NCI-H82 (cell line): ENCODE data around the gene ALKBH5.

Source experiments
- DNase-seq: peaks from one replicate; lab custom pipeline; 2025; lab: John Stamatoyannopoulos, UW

The ALKBH5 gene

GRCh38 chr17:18245038-18245776 is 61.6 kb downstream of the ALKBH5 start:
- DNase-seq, result no peak

GRCh38 chr17:18246109-18246725 is 62.6 kb downstream of the ALKBH5 start:
- no peak for DNase-seq

GRCh38 chr17:18246880-18247612 is 63.4 kb downstream of the ALKBH5 start:
- peak; percentile 92 for DNase-seq

- no peak for DNase-seq
Observed at GRCh38 chr17:18247613-18248001, 64.0 kb downstream of the ALKBH5 start.

GRCh38 chr17:18248300-18248731 is 64.7 kb downstream of the ALKBH5 start:
- DNase-seq, result peak; percentile 92

GRCh38 chr17:18248811-18249210 is 65.2 kb downstream of the ALKBH5 start:
- no peak for DNase-seq

GRCh38 chr17:18250259-18250658 is 66.6 kb downstream of the ALKBH5 start:
- DNase-seq, result no peak

GRCh38 chr17:18250708-18251107 is 67.1 kb downstream of the ALKBH5 start:
- no peak for DNase-seq

- DNase-seq, result no peak
Observed at GRCh38 chr17:18251204-18251603, 67.6 kb downstream of the ALKBH5 start.

- DNase-seq, result no peak
Observed at GRCh38 chr17:18252160-18252559, 68.5 kb downstream of the ALKBH5 start.

- no peak for DNase-seq
Observed at GRCh38 chr17:18253187-18253884, 69.7 kb downstream of the ALKBH5 start.

- no peak for DNase-seq
Observed at GRCh38 chr17:18253947-18254821, 70.6 kb downstream of the ALKBH5 start.

GRCh38 chr17:18254888-18255649 is 71.4 kb downstream of the ALKBH5 start:
- DNase-seq, result no peak

GRCh38 chr17:18256351-18256750 is 72.7 kb downstream of the ALKBH5 start:
- no peak for DNase-seq

GRCh38 chr17:18256776-18257175 is 73.1 kb downstream of the ALKBH5 start:
- no peak for DNase-seq

GRCh38 chr17:18257268-18257981 is 73.8 kb downstream of the ALKBH5 start:
- no peak for DNase-seq

GRCh38 chr17:18257982-18258355 is 74.3 kb downstream of the ALKBH5 start:
- DNase-seq, result peak; percentile 68

GRCh38 chr17:18258356-18259038 is 74.9 kb downstream of the ALKBH5 start, which contains the start of gene FLII:
TSS of gene FLII (minus strand) at chr17:18258738. CDS start at chr17:18258690, 48 bp downstream.
- DNase-seq, result peak; percentile 59
